Measurements from ENCODE around the gene FBXO15. TPM values are rescaled to one million over a fixed set of nuclear protein-coding genes. Genes with fewer than 3 reads are reported as not detected.

FBXO15 gene, protein sequence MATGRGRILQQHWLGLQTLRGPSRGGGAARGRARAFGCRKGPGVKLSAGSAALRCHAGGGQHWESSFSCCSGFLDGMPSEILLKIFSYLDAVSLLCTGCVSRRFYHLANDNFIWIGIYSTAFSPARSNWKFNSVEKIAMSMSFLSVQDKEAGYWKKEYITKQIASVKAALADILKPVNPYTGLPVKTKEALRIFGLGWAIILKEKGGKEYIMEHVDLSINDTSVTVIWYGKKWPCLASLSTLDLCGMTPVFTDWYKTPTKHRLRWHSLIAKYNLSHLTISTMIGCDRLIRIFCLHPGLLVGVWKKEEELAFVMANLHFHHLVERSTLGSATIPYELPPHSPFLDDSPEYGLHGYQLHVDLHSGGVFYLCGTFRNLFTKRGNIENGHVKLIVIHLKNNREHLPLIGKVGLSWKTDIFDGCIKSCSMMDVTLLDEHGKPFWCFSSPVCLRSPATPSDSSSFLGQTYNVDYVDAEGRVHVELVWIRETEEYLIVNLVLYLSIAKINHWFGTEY
- total RNA-seq (10 to 100 TPM; 20.8 to 39.1 TPM), polyA plus RNA-seq (ENCODE audit: insufficient read depth, low read depth, low replicate concordance) (46.0 TPM)
- long read RNA-seq, donor 1, partial matches to known transcripts = 0 of 1 reads
- long read RNA-seq, donor 1, other reads (novel, unspliced or antisense) = 0 of 1 reads
- long read RNA-seq, donor 2, partial matches to known transcripts = 0 of 3 reads
- long read RNA-seq, donor 2, other reads (novel, unspliced or antisense) = 0 of 3 reads

DNA sequence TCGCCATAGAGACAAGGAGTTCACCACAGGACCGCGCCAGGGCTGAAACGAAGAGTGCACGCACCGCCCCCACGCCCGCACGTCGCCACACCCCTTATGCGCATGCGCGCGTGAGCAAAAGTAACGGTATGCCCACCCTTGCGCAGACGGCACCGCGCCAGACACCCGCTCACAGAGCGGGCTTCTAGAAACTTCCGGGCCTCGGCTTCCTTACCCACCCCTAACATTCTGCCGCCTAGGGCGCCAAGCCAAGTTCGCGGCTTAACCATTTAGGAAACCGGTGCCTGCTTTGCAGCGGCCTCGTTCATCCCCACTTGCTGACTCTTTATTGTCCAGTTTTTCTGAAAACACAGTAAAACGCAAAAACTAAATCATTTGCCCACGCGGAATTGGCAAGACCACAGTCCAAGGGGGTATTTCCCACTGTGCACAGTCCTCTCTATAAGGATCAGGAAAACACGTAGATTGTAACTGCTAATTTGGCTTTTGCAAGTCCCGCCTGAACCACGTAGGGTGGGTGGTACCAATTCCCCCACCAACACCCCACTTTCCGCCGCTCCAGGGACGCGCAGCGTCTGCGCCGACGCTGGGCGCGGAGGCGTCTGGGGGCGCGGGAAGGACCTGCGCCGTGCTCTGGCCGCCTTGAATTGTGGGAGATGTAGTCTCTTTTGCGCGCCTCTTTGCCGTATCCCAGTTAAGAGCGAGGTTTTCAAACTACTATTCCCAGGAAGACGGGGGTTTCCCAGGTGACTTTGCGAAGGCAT, at the start of gene FBXO15, which contains the start of gene TIMM21:
FBXO15 (minus strand) TSS at position 56 of the 764 bp plus-strand sequence; CDS start at position 7, 49 bp downstream.
TIMM21 (plus strand) TSS at position 745 of the 764 bp plus-strand sequence. CDS start 286 bp downstream, outside the sequence.
- intact Hi-C loops (cut with DNase I; ENCODE audit: low total_unique reads) = no loop called here
- peak; percentile 97 for DNase-seq
- Histone ChIP-seq H3K4me3 (peak within 1 kb of the TSS; percentile 84 to 90), H3K9me3 (no peaks in the 10 kb centered on the region), H3K27me3 (no peaks in the 10 kb centered on the region), H3K36me3 (ENCODE audit: low read depth, missing control alignments) (no peaks in the 10 kb centered on the region), H3K4me1 (peaks cover 10% of the 10 kb centered on the region), H3K27ac (peak within 1 kb of the TSS; percentile 88 to 93)
- WGBS, 2 donors = 0 to 1% methylated on average over 29 to 53 of the region's 58 CpGs
- TF ChIP-seq, protein P1, sequence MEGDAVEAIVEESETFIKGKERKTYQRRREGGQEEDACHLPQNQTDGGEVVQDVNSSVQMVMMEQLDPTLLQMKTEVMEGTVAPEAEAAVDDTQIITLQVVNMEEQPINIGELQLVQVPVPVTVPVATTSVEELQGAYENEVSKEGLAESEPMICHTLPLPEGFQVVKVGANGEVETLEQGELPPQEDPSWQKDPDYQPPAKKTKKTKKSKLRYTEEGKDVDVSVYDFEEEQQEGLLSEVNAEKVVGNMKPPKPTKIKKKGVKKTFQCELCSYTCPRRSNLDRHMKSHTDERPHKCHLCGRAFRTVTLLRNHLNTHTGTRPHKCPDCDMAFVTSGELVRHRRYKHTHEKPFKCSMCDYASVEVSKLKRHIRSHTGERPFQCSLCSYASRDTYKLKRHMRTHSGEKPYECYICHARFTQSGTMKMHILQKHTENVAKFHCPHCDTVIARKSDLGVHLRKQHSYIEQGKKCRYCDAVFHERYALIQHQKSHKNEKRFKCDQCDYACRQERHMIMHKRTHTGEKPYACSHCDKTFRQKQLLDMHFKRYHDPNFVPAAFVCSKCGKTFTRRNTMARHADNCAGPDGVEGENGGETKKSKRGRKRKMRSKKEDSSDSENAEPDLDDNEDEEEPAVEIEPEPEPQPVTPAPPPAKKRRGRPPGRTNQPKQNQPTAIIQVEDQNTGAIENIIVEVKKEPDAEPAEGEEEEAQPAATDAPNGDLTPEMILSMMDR (IDR thresholded peaks at IDR 0.05) = no peak
- peak; percentile 61 for TF ChIP-seq POLR2A (IDR thresholded peaks at IDR 0.05)

DNA sequence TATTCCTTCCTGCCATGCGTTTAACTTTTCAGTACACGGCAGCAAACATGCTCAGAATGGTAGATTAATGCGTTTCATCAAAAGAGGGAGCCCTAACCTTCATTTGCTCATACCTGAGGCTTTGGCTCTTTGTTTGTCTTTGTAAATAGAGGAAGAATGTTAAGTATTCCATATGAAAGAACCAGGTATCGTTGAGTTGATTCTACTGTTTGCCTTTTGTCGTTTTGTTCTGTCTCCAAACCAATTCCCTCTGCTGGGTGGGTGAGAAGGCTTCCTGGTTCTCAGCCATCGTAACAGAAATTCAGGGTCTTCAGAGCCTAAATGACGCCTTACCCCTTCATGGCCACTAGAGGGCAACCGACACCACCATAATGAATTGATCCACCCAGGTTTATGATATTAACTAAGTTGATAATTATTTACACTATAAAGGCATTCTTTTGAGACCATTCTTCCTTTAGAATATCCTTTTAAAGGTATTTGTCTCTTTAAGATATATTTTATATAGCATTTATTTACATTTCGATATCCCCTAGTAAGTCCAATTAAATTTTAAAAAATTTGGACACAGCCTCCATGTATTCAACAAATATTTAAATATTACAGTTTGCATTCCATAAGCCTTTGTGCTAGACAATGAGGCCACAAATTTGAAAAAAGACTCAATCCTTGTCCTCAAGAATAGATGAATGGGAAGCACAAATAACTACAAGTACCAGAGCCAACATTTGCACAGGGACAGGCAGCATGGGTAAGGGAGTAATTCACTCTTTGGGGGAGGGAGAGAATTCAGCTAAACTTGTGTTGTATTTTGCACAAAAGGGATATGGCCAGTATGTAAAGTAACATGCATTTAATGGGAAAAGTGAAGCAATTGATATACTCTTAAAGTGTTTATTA, 48.8 kb upstream of the FBXO15 start:
- no peaks in the 10 kb centered on the region for H3K9me3 ChIP-seq
- no peaks in the 10 kb centered on the region for H3K36me3 ChIP-seq (ENCODE audit: low read depth, missing control alignments)
- no peaks in the 10 kb centered on the region for H3K4me1 ChIP-seq
- TF ChIP-seq, protein P1 (IDR thresholded peaks at IDR 0.05) = peak; percentile 87 to 96 (median 94)
- TF ChIP-seq POLR2A (IDR thresholded peaks at IDR 0.05) = no peak
- no peaks in the 10 kb centered on the region for H3K27me3 ChIP-seq
- peak; percentile 63 for DNase-seq
- 6 to 9% methylated on average over 9 of the region's 9 CpGs for WGBS, 2 donors
- intact Hi-C loops (cut with DNase I; ENCODE audit: low total_unique reads) = loop anchor here (5.0 kb wide), 1 partner anchor 146 kb away; no protein-coding TSS in a partner anchor
- no peak overlapping the region for H3K27ac ChIP-seq
- H3K4me3 ChIP-seq = no peak overlapping the region

DNA sequence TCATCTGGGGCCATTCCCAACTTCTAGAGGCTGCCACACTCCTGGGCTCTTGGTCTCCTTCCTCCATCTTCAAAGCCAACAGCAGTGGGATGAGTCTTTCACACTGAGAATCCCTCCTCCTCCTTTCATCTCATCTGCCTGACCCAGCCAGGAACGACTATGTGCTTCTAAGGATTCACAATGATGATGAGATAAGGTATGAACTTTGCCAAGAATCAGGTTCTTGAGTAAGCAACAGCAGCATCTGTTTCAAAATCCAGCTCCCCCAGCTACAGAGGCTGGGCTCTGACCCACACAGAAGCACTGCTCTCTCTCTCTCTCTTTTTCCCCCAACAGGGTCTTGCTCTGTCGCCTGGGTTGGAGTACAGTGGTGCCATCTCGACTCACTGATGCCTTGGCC, 47.1 kb upstream of the FBXO15 start:
- H3K9me3 ChIP-seq = no peaks in the 10 kb centered on the region
- no peaks in the 10 kb centered on the region for H3K27me3 ChIP-seq
- no peak overlapping the region for H3K4me3 ChIP-seq
- 62 to 63% methylated on average over 3 of the region's 3 CpGs for WGBS, 2 donors
- DNase-seq = no peak
- no peak overlapping the region for H3K27ac ChIP-seq
- no peaks in the 10 kb centered on the region for H3K36me3 ChIP-seq (ENCODE audit: low read depth, missing control alignments)
- intact Hi-C loops (cut with DNase I; ENCODE audit: low total_unique reads) = loop anchor here (5.0 kb wide), 1 partner anchor 148 kb away; no protein-coding TSS in a partner anchor
- no peaks in the 10 kb centered on the region for H3K4me1 ChIP-seq
- TF ChIP-seq, protein P1 (IDR thresholded peaks at IDR 0.05) = no peak
- TF ChIP-seq POLR2A (IDR thresholded peaks at IDR 0.05) = no peak

DNA sequence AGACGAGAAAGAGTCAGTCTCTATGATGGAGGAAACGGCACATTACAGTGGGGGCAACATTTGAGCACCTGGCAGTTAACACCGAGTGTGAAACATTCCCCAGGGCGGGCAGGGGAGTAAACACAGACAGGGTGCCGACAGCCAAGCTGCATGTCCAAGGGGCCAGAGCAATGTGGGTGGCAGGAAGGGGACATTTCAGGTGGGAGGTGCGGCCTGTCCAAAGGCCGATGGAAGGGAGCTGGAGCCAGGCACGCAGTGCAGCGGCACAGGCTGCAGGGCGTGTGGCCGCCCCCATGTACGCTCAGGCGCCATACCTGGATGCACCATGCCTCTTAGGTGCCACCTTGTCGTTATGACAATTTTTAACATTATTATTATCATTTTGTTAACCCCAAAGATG, 43.9 kb upstream of the FBXO15 start:
- no peak overlapping the region for H3K27ac ChIP-seq
- no peaks in the 10 kb centered on the region for H3K27me3 ChIP-seq
- WGBS, 2 donors = 82 to 88% methylated on average over 14 of the region's 14 CpGs
- DNase-seq = no peak
- no peak overlapping the region for H3K4me3 ChIP-seq
- intact Hi-C loops (cut with DNase I; ENCODE audit: low total_unique reads) = no loop called here
- no peaks in the 10 kb centered on the region for H3K4me1 ChIP-seq
- no peaks in the 10 kb centered on the region for H3K9me3 ChIP-seq
- no peaks in the 10 kb centered on the region for H3K36me3 ChIP-seq (ENCODE audit: low read depth, missing control alignments)
- TF ChIP-seq, protein P1 (IDR thresholded peaks at IDR 0.05) = no peak
